Measurements from ENCODE around the gene SESTD1. TPM values are rescaled to one million over a fixed set of nuclear protein-coding genes. Genes with fewer than 3 reads are reported as not detected.
"Not testable (repeated sequence)": the region's sequence is repeated elsewhere in the genome, so short reads cannot be mapped to it uniquely, and the experiment has no call there.

SESTD1 gene
- polyA plus RNA-seq, 3 donors: 25.3 to 44.4 (median 25.3) TPM

GRCh38 chr2:179057737-179058136, 206.9 kb downstream of the SESTD1 start:
- Histone ChIP-seq H3K27me3 (ENCODE audit: control insufficient read depth in 2 of 2, insufficient read depth in 2 of 2, low read length in 2 of 2) (no peaks in the 10 kb centered on the region), H3K36me3 (replicated peaks in 1 of 2; ENCODE audit: control insufficient read depth in 1 of 2, insufficient read depth in 2 of 2, low read length in 2 of 2) (no peaks in the 10 kb centered on the region), H3K4me2 (replicated peaks; ENCODE audit: extremely low read depth, low read length, poor library complexity, severe bottlenecking) (no peak overlapping the region), H3K4me1 (ENCODE audit: control insufficient read depth in 1 of 2, insufficient read depth in 2 of 2, low read length in 2 of 2) (peaks cover 0 to 2% of the 10 kb centered on the region in 2 donors), H3K9ac (ENCODE audit: insufficient read depth, low read length, poor library complexity, severe bottlenecking) (no peak overlapping the region), H2AFZ (ENCODE audit: insufficient read depth, low read depth, low read length, poor library complexity, severe bottlenecking) (no peak overlapping the region), H4K20me1 (ENCODE audit: insufficient read depth, low read length) (no peaks in the 10 kb centered on the region), H3K9me3 (replicated peaks in 1 of 2; ENCODE audit: control insufficient read depth in 1 of 2, insufficient read depth in 1 of 2, low read length in 2 of 2) (no peaks in the 10 kb centered on the region), H3K27ac (ENCODE audit: low read depth in 1 of 2, low read length in 2 of 2) (no peak overlapping the region), H3K4me3 (replicated peaks in 1 of 3; ENCODE audit: low read depth in 2 of 3, low read length in 3 of 3) (no peak overlapping the region), H3K79me2 (ENCODE audit: insufficient read depth, low read length) (no peaks in the 10 kb centered on the region)
- no peak for TF ChIP-seq CTCF (IDR thresholded peaks at IDR 0.05)
- Mint-ChIP-seq H3K36me3 (no peaks in the 10 kb centered on the region), H3K4me3 (no peak overlapping the region), H3K4me1 (peaks cover 11% of the 10 kb centered on the region), H3K27ac (peak overlapping the region in 1 of 7 donors; percentile 13), H3K27me3 (ENCODE audit: low read depth in 3 of 3) (peaks cover 0 to 11% (median 0%) of the 10 kb centered on the region in 3 donors), H3K9me3 (peaks cover 0 to 6% (median 0%) of the 10 kb centered on the region in 7 donors)
- no peak for DNase-seq
- WGBS (ENCODE audit: insufficient coverage): 93% methylated on average over 4 of the region's 5 CpGs
- intact Hi-C loops (cut with micrococcal nuclease): no loop called here

GRCh38 chr2:179053568-179053967, 211.1 kb downstream of the SESTD1 start:
- H3K27me3 ChIP-seq (ENCODE audit: control insufficient read depth in 2 of 2, insufficient read depth in 2 of 2, low read length in 2 of 2); H3K36me3 Mint-ChIP-seq; H4K20me1 ChIP-seq (ENCODE audit: insufficient read depth, low read length); H3K4me2 ChIP-seq (replicated peaks; ENCODE audit: extremely low read depth, low read length, poor library complexity, severe bottlenecking); H3K27me3 Mint-ChIP-seq (ENCODE audit: low read depth in 3 of 3); H3K79me2 ChIP-seq (ENCODE audit: insufficient read depth, low read length); H3K36me3 ChIP-seq (replicated peaks in 1 of 2; ENCODE audit: control insufficient read depth in 1 of 2, insufficient read depth in 2 of 2, low read length in 2 of 2); H3K4me1 ChIP-seq (ENCODE audit: control insufficient read depth in 1 of 2, insufficient read depth in 2 of 2, low read length in 2 of 2); H3K27ac ChIP-seq (ENCODE audit: low read depth in 1 of 2, low read length in 2 of 2); H3K9ac ChIP-seq (ENCODE audit: insufficient read depth, low read length, poor library complexity, severe bottlenecking); H2AFZ ChIP-seq (ENCODE audit: insufficient read depth, low read depth, low read length, poor library complexity, severe bottlenecking); H3K9me3 Mint-ChIP-seq; H3K4me3 Mint-ChIP-seq; H3K27ac Mint-ChIP-seq; intact Hi-C loops (cut with micrococcal nuclease); H3K4me3 ChIP-seq (replicated peaks in 1 of 3; ENCODE audit: low read depth in 2 of 3, low read length in 3 of 3); H3K9me3 ChIP-seq (replicated peaks in 1 of 2; ENCODE audit: control insufficient read depth in 1 of 2, insufficient read depth in 1 of 2, low read length in 2 of 2); DNase-seq: not testable (repeated sequence)
- peaks cover 18% of the 10 kb centered on the region for H3K4me1 Mint-ChIP-seq
- 94% methylated on average over 2 of the region's 3 CpGs for WGBS (ENCODE audit: insufficient coverage)

Other genes with a start within 250 kb of the SESTD1 start
- gene CCDC141, start 214.7 kb downstream of the SESTD1 start, polyA plus RNA-seq: not detected

Measured in CD14-positive monocyte (primary cell).